Neural cell (in vitro differentiated cells): Measurements from ENCODE around the gene RBPJL. TPM values are rescaled to one million over a fixed set of nuclear protein-coding genes. Genes with fewer than 3 reads are reported as not detected.

Source experiments
- H2AFZ ChIP-seq: fragments of 200-600, 300-800 bp; sonication (generic), shearing (Covaris generic); 2 replicates; pipeline ENCODE4 v1.6.0; 2014; ENCODE audit warnings: low read depth, mild to moderate bottlenecking, antibody characterized with exemption, low read length, moderate library complexity
- H3F3A ChIP-seq: fragments of 200-600 bp; shearing (Covaris generic); 2 replicates; pipeline ENCODE4 v1.6.1; 2016; ENCODE audit warnings: mild to moderate bottlenecking, moderate library complexity, mixed read lengths, antibody characterized with exemption, low read length; ENCODE audit not compliant: insufficient read depth, poor library complexity, severe bottlenecking
- H3K27ac ChIP-seq: fragments of 200-600, 300-800 bp; sonication (generic), shearing (Covaris generic); 2 replicates; pipeline ENCODE4 v1.5.1; 2014; ENCODE audit warnings: mild to moderate bottlenecking, low read length, moderate library complexity
- H3K27me3 ChIP-seq: fragments of 300-800, 200-600 bp; sonication (generic), shearing (Covaris generic); 2 replicates; pipeline ENCODE4 v1.6.0; 2014; ENCODE audit warnings: mild to moderate bottlenecking, low read depth, low read length, moderate library complexity; ENCODE audit not compliant: insufficient read depth
- H3K36me3 ChIP-seq: fragments of 300-800, 200-600 bp; sonication (generic), shearing (Covaris generic); 2 replicates; pipeline ENCODE4 v1.5.1; 2014; ENCODE audit warnings: mild to moderate bottlenecking, antibody characterized with exemption, low read length, moderate library complexity; ENCODE audit not compliant: insufficient read depth
- H3K4me2 ChIP-seq: fragments of 300-800, 200-600 bp; sonication (generic), shearing (Covaris generic); 2 replicates; pipeline ENCODE4 v1.6.0; 2014; ENCODE audit warnings: mild to moderate bottlenecking, low read length
- H3K4me3 ChIP-seq: fragments of 300-800, 200-600 bp; sonication (generic), shearing (Covaris generic); 2 replicates; pipeline ENCODE4 v1.5.1; 2014; ENCODE audit warnings: mild to moderate bottlenecking, low read length, moderate library complexity
- H3K79me2 ChIP-seq: fragments of 200-600 bp; shearing (Covaris generic); replicated peaks from 2 replicates; pipeline ENCODE4 v1.6.0; 2014; ENCODE audit warnings: mild to moderate bottlenecking, low read length, moderate library complexity; ENCODE audit not compliant: insufficient read depth
- H3K9ac ChIP-seq: fragments of 300-800, 200-600 bp; sonication (generic), shearing (Covaris generic); 2 replicates; pipeline ENCODE4 v1.6.1; 2016; ENCODE audit warnings: mild to moderate bottlenecking, low read length, mixed read lengths
- H3K9me2 ChIP-seq: fragments of 200-600 bp; shearing (Covaris generic); 2 replicates; pipeline ENCODE4 v1.6.1; 2016; ENCODE audit warnings: mild to moderate bottlenecking, low read length, mixed read lengths; ENCODE audit not compliant: insufficient read depth
- H3K9me3 ChIP-seq: fragments of 200-600, 300-800 bp; sonication (generic), shearing (Covaris generic); 2 replicates; pipeline ENCODE4 v1.6.1; 2016; ENCODE audit warnings: mild to moderate bottlenecking, mixed run types, low read length, moderate library complexity, mixed read lengths
- H4K20me1 ChIP-seq: fragments of 200-600 bp; shearing (Covaris generic); 2 replicates; pipeline ENCODE4 v1.6.1; 2016; ENCODE audit warnings: mild to moderate bottlenecking, mixed run types; ENCODE audit not compliant: insufficient read depth
- EP300 ChIP-seq: fragments of 450-650 bp; conservative IDR thresholded peaks from 2 replicates; pipeline ENCODE4 v1.6.1; 2014; ENCODE audit warnings: antibody characterized with exemption, mild to moderate bottlenecking, moderate library complexity; ENCODE audit not compliant: poor library complexity, severe bottlenecking
- EZH2 ChIP-seq: fragments of 200-600, 300-800 bp; shearing (Covaris generic), sonication (generic); IDR thresholded peaks from 2 replicates; pipeline ENCODE4 v1.6.1; 2014; ENCODE audit warnings: antibody characterized with exemption, low read length, borderline replicate concordance, mild to moderate bottlenecking; ENCODE audit not compliant: insufficient read depth, poor library complexity, severe bottlenecking
- MXI1 ChIP-seq: fragments of 450-650 bp; conservative IDR thresholded peaks from 2 replicates; pipeline ENCODE4 v1.6.1; 2014; ENCODE audit warnings: antibody characterized with exemption, mild to moderate bottlenecking; ENCODE audit not compliant: poor library complexity, severe bottlenecking
- POLR2AphosphoS5 ChIP-seq: IDR thresholded peaks from 2 replicates; pipeline ENCODE4 v1.6.1; 2012
- RAD21 ChIP-seq: fragments of 450-650 bp; conservative IDR thresholded peaks from 2 replicates; pipeline ENCODE4 v1.6.1; 2014; ENCODE audit warnings: antibody characterized with exemption, mild to moderate bottlenecking, moderate library complexity
- SMC3 ChIP-seq: fragments of 450-650 bp; conservative IDR thresholded peaks from 2 replicates; pipeline ENCODE4 v1.6.1; 2014; ENCODE audit warnings: antibody characterized with exemption, mild to moderate bottlenecking, moderate library complexity; ENCODE audit not compliant: poor library complexity
- TAF1 ChIP-seq: IDR thresholded peaks from 2 replicates; pipeline ENCODE4 v1.6.1; 2012; ENCODE audit warnings: low read depth
- polyA plus RNA-seq: library from polyadenylated mRNA; depleted of rRNA; stranded (reverse); fragments of >200 nt; gene quantifications from 2 replicates; pipeline ENCODE4 v1.2.3, GENCODE V29; 2014
- TF ChIP-seq, protein P1 (sequence below): IDR thresholded peaks from 2 replicates; pipeline ENCODE4 v1.6.1; 2012; ENCODE audit warnings: borderline replicate concordance
- TF ChIP-seq, protein P2 (sequence below): fragments of 450-650 bp; IDR thresholded peaks from 2 replicates; pipeline ENCODE4 v1.5.1; 2014; ENCODE audit warnings: antibody characterized with exemption, mild to moderate bottlenecking, moderate library complexity; ENCODE audit not compliant: poor library complexity, severe bottlenecking

The RBPJL gene
- polyA plus RNA-seq, 1 donor from 2014 or later, result not detected

DNA sequence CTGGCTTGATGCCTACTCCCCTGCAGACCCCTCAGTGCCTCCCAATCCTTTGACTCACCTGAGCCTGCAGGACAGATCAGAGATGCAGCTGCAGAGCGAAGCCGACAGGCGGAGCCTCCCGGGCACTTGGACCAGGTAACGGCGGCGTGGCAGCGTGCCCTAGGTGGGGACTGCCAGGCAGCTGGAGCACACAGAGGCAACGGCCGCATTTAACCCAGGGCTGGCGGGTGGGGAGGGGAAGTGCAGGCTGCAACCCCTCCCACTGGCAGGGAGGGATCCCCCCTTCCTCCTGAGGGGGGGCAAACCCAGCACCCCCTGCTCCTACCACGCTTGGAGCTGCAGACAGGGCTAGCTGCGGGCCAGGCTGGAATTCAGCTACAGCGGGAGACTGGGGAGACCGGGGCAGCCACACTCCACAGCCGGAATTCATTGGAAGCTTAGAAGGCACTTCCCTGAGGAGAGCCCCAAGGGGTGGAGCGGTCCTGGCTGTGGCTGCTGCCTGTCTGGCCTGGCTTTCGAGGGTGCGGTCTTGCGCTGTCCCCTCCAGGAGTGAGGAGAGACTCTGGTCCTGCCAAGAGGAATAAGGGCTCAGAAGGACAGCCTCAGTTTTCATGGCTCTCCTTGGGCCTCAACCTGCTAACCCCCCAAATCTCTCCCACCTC, 1.6 kb downstream of the RBPJL start, which contains the start of gene MATN4:
TSS of gene MATN4 (minus strand) at position 183 of the 662 bp plus-strand sequence. CDS start 2,717 bp downstream, outside the sequence.
- Histone ChIP-seq H3F3A (no peaks in the 10 kb centered on the region), H3K79me2 (no peaks in the 10 kb centered on the region), H3K27me3 (no peaks in the 10 kb centered on the region), H3K9me2 (no peaks in the 10 kb centered on the region), H3K4me2 (no peak within 1 kb of the TSS), H3K9me3 (no peaks in the 10 kb centered on the region), H3K9ac (no peak within 1 kb of the TSS), H4K20me1 (no peaks in the 10 kb centered on the region), H3K36me3 (no peaks in the 10 kb centered on the region), H3K4me3 (no peak within 1 kb of the TSS), H3K27ac (no peak within 1 kb of the TSS), H2AFZ (no peak within 1 kb of the TSS)
- TF ChIP-seq TAF1 (no peak), EP300 (no peak), SMC3 (no peak), EZH2 (no peak), MXI1 (no peak), RAD21 (no peak), POLR2AphosphoS5 (no peak)
- TF ChIP-seq, protein P1, sequence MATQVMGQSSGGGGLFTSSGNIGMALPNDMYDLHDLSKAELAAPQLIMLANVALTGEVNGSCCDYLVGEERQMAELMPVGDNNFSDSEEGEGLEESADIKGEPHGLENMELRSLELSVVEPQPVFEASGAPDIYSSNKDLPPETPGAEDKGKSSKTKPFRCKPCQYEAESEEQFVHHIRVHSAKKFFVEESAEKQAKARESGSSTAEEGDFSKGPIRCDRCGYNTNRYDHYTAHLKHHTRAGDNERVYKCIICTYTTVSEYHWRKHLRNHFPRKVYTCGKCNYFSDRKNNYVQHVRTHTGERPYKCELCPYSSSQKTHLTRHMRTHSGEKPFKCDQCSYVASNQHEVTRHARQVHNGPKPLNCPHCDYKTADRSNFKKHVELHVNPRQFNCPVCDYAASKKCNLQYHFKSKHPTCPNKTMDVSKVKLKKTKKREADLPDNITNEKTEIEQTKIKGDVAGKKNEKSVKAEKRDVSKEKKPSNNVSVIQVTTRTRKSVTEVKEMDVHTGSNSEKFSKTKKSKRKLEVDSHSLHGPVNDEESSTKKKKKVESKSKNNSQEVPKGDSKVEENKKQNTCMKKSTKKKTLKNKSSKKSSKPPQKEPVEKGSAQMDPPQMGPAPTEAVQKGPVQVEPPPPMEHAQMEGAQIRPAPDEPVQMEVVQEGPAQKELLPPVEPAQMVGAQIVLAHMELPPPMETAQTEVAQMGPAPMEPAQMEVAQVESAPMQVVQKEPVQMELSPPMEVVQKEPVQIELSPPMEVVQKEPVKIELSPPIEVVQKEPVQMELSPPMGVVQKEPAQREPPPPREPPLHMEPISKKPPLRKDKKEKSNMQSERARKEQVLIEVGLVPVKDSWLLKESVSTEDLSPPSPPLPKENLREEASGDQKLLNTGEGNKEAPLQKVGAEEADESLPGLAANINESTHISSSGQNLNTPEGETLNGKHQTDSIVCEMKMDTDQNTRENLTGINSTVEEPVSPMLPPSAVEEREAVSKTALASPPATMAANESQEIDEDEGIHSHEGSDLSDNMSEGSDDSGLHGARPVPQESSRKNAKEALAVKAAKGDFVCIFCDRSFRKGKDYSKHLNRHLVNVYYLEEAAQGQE, result no peak
- TF ChIP-seq, protein P2, sequence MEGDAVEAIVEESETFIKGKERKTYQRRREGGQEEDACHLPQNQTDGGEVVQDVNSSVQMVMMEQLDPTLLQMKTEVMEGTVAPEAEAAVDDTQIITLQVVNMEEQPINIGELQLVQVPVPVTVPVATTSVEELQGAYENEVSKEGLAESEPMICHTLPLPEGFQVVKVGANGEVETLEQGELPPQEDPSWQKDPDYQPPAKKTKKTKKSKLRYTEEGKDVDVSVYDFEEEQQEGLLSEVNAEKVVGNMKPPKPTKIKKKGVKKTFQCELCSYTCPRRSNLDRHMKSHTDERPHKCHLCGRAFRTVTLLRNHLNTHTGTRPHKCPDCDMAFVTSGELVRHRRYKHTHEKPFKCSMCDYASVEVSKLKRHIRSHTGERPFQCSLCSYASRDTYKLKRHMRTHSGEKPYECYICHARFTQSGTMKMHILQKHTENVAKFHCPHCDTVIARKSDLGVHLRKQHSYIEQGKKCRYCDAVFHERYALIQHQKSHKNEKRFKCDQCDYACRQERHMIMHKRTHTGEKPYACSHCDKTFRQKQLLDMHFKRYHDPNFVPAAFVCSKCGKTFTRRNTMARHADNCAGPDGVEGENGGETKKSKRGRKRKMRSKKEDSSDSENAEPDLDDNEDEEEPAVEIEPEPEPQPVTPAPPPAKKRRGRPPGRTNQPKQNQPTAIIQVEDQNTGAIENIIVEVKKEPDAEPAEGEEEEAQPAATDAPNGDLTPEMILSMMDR, result no peak

DNA sequence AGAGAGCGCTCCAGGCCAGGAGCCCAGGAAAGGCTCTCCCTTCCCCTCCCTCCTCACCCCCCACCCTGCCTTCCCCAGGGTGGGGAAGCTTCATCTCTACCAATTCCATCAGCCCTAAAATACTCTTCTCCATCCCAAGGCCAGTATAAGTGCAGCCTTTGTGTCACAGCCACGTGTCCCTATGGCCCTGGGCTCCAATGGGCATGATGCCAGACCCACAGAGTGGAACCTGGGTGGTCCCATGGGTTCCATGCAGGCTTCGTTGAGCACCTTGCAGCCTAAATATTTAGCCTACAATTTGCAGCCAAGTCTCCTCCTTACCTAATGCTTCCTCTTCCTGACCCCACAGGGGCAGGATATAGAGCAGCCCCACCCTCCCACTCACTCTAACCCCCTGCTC, 2.4 kb downstream of the RBPJL start:
- Histone ChIP-seq H3K4me2 (no peak overlapping the region), H3F3A (no peaks in the 10 kb centered on the region), H3K27me3 (no peaks in the 10 kb centered on the region), H3K9ac (no peak overlapping the region), H3K4me3 (no peak overlapping the region), H3K36me3 (no peaks in the 10 kb centered on the region), H3K9me3 (no peaks in the 10 kb centered on the region), H3K9me2 (no peaks in the 10 kb centered on the region), H3K27ac (no peak overlapping the region), H4K20me1 (no peaks in the 10 kb centered on the region), H2AFZ (no peak overlapping the region), H3K79me2 (no peaks in the 10 kb centered on the region)
- TF ChIP-seq EP300 (no peak), POLR2AphosphoS5 (no peak), SMC3 (no peak), EZH2 (no peak), TAF1 (no peak), RAD21 (no peak), MXI1 (no peak)
- TF ChIP-seq, protein P1, result no peak
- TF ChIP-seq, protein P2, result no peak
